Right renal cortex interstitium (tissue), 3 donors: ENCODE measurements around the gene ABTB2. TPM values are rescaled to one million over a fixed set of nuclear protein-coding genes. Genes with fewer than 3 reads are reported as not detected.
"Not testable (repeated sequence)": the region's sequence is repeated elsewhere in the genome, so short reads cannot be mapped to it uniquely, and the experiment has no call there.

Source experiments
- DNase-seq, 3 donors: peaks; one replicate each; pipeline ENCODE4 v3.0.0-alpha.2; 2013; ENCODE audit warnings: low read depth in 3 of 3, low spot score in 2 of 3
- polyA plus RNA-seq, 3 donors: library from polyadenylated mRNA; unstranded; fragments of 120-200 nt; gene quantifications; one replicate each; pipeline ENCODE4 v1.2.1, GENCODE V29; 2013; ENCODE audit not compliant: insufficient read length in 3 of 3

ABTB2 gene
- 1 to 10 TPM; 6.4 to 7.1 (median 6.4) TPM for polyA plus RNA-seq

GRCh38 chr11:34357701-34358257 lies at the start of gene ABTB2:
TSS of gene ABTB2 (minus strand) at chr11:34358010.
- peak; percentile 87 to 94 (median 90) for DNase-seq

GRCh38 chr11:34407121-34407813 lies 49.5 kb upstream of the ABTB2 start:
- DNase-seq, result no peak

GRCh38 chr11:34406413-34406812 lies 48.6 kb upstream of the ABTB2 start:
- DNase-seq, result no peak

- DNase-seq, result no peak
Observed at GRCh38 chr11:34405079-34405858, 47.5 kb upstream of the ABTB2 start.

- no peak for DNase-seq
Observed at GRCh38 chr11:34404280-34404679, 46.5 kb upstream of the ABTB2 start.

GRCh38 chr11:34403431-34403830 lies 45.6 kb upstream of the ABTB2 start:
- DNase-seq, result no peak

- no peak for DNase-seq
Observed at GRCh38 chr11:34397811-34398210, 40.0 kb upstream of the ABTB2 start.

GRCh38 chr11:34397120-34397519 lies 39.3 kb upstream of the ABTB2 start:
- no peak for DNase-seq

- no peak for DNase-seq
Observed at GRCh38 chr11:34395916-34396550, 38.2 kb upstream of the ABTB2 start.

- DNase-seq, result no peak
Observed at GRCh38 chr11:34394771-34395300, 37.0 kb upstream of the ABTB2 start.

- no peak for DNase-seq
Observed at GRCh38 chr11:34387653-34388052, 29.8 kb upstream of the ABTB2 start.

GRCh38 chr11:34386356-34386755 lies 28.5 kb upstream of the ABTB2 start:
- not testable (repeated sequence) for DNase-seq

- DNase-seq, result no peak
Observed at GRCh38 chr11:34382532-34383276, 24.9 kb upstream of the ABTB2 start.

GRCh38 chr11:34381775-34382174 lies 24.0 kb upstream of the ABTB2 start:
- no peak for DNase-seq

GRCh38 chr11:34380696-34381095 lies 22.9 kb upstream of the ABTB2 start:
- no peak for DNase-seq

GRCh38 chr11:34379539-34379938 lies 21.7 kb upstream of the ABTB2 start:
- DNase-seq, result no peak

- no peak for DNase-seq
Observed at GRCh38 chr11:34379079-34379478, 21.3 kb upstream of the ABTB2 start.

GRCh38 chr11:34373727-34374126 lies 15.9 kb upstream of the ABTB2 start:
- no peak for DNase-seq

- DNase-seq, result no peak
Observed at GRCh38 chr11:34366522-34366921, 8.7 kb upstream of the ABTB2 start.

- no peak for DNase-seq
Observed at GRCh38 chr11:34364102-34364501, 6.3 kb upstream of the ABTB2 start.
